IMR-90 (cell line): ENCODE data around the gene SEMA5A.

Source experiments
- BHLHE40 ChIP-seq: fragments of 150-350 bp; IDR thresholded peaks from 2 replicates; pipeline ENCODE4 v1.6.1; 2016; ENCODE audit warnings: mild to moderate bottlenecking, low read depth, low read length
- CEBPB ChIP-seq: IDR thresholded peaks from 2 replicates; pipeline ENCODE4 v1.6.1; 2012; ENCODE audit warnings: low read depth, low read length, improper control_type of control experiment
- CHD1 ChIP-seq: IDR thresholded peaks from 2 replicates; pipeline ENCODE4 v1.6.1; 2012; ENCODE audit warnings: low read depth, low read length, improper control_type of control experiment
- FOS ChIP-seq: fragments of 150-350 bp; IDR thresholded peaks from 2 replicates; pipeline ENCODE4 v1.6.1; 2016; ENCODE audit warnings: low read depth, low read length
- MAFK ChIP-seq: IDR thresholded peaks from 2 replicates; pipeline ENCODE4 v1.6.1; 2012; ENCODE audit warnings: low read depth, low read length, improper control_type of control experiment
- MAZ ChIP-seq: IDR thresholded peaks from 2 replicates; pipeline ENCODE4 v1.6.1; 2012; ENCODE audit warnings: low read depth, mild to moderate bottlenecking, low read length, improper control_type of control experiment, moderate library complexity, borderline replicate concordance
- MXI1 ChIP-seq: IDR thresholded peaks from 2 replicates; pipeline ENCODE4 v1.6.1; 2012; ENCODE audit warnings: low read depth, mild to moderate bottlenecking, low read length, moderate library complexity, borderline replicate concordance
- POLR2A ChIP-seq: IDR thresholded peaks from 2 replicates; pipeline ENCODE4 v1.6.1; 2012; ENCODE audit warnings: mild to moderate bottlenecking, low read depth, low read length
- RAD21 ChIP-seq: IDR thresholded peaks from 2 replicates; pipeline ENCODE4 v1.6.1; 2012; ENCODE audit warnings: low read length, improper control_type of control experiment
- RCOR1 ChIP-seq: IDR thresholded peaks from 2 replicates; pipeline ENCODE4 v1.6.1; 2012; ENCODE audit warnings: mild to moderate bottlenecking, low read length, improper control_type of control experiment; ENCODE audit not compliant: insufficient replicate concordance
- RFX5 ChIP-seq: IDR thresholded peaks from 2 replicates; pipeline ENCODE4 v1.8.0; 2012; ENCODE audit warnings: low read depth, mild to moderate bottlenecking, low read length, moderate library complexity
- SMC3 ChIP-seq: fragments of 150-350 bp; IDR thresholded peaks from 2 replicates; pipeline ENCODE4 v1.6.1; 2016; ENCODE audit warnings: low read depth, mild to moderate bottlenecking, antibody characterized with exemption, low read length, moderate library complexity
- TF ChIP-seq, protein P1 (sequence below): conservative IDR thresholded peaks from 2 replicates; pipeline ENCODE4 v1.5.1; 2012; ENCODE audit warnings: mild to moderate bottlenecking, low read depth, low read length, improper control_type of control experiment
- TF ChIP-seq, protein P2 (sequence below): fragments of 150-350 bp; IDR thresholded peaks from 2 replicates; pipeline ENCODE4 v1.6.1; 2017; ENCODE audit warnings: mild to moderate bottlenecking, antibody characterized with exemption, low read length, low read depth

DNA sequence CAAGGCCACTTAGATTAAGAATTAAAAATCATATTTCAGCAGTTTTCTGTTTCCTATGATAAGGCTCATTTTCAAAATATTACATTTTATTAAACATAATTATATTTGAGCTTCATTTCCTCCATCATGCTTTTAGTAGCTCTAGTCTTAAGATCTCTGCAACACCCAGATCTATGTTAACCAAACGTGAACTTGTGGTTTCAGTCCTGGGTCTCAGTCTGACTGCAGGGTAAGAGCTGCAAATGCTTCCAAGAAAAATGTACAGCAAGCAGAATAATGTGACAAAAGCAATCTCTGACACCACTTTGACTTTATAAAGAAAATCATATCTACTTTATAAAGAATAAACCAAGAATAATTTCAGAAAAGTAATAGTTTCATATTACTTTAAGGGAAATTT is 512.4 kb downstream of the SEMA5A start:
- no peak for TF ChIP-seq CEBPB
- TF ChIP-seq, protein P1, sequence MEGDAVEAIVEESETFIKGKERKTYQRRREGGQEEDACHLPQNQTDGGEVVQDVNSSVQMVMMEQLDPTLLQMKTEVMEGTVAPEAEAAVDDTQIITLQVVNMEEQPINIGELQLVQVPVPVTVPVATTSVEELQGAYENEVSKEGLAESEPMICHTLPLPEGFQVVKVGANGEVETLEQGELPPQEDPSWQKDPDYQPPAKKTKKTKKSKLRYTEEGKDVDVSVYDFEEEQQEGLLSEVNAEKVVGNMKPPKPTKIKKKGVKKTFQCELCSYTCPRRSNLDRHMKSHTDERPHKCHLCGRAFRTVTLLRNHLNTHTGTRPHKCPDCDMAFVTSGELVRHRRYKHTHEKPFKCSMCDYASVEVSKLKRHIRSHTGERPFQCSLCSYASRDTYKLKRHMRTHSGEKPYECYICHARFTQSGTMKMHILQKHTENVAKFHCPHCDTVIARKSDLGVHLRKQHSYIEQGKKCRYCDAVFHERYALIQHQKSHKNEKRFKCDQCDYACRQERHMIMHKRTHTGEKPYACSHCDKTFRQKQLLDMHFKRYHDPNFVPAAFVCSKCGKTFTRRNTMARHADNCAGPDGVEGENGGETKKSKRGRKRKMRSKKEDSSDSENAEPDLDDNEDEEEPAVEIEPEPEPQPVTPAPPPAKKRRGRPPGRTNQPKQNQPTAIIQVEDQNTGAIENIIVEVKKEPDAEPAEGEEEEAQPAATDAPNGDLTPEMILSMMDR = no peak
- no peak for TF ChIP-seq POLR2A
- TF ChIP-seq SMC3 = no peak
- no peak for TF ChIP-seq FOS
- no peak for TF ChIP-seq MXI1
- TF ChIP-seq RFX5 = no peak
- TF ChIP-seq MAFK = no peak
- TF ChIP-seq RAD21 = no peak
- no peak for TF ChIP-seq BHLHE40
- TF ChIP-seq MAZ = no peak
- no peak for TF ChIP-seq CHD1
- TF ChIP-seq, protein P2, sequence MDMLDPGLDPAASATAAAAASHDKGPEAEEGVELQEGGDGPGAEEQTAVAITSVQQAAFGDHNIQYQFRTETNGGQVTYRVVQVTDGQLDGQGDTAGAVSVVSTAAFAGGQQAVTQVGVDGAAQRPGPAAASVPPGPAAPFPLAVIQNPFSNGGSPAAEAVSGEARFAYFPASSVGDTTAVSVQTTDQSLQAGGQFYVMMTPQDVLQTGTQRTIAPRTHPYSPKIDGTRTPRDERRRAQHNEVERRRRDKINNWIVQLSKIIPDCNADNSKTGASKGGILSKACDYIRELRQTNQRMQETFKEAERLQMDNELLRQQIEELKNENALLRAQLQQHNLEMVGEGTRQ = no peak
- TF ChIP-seq RCOR1 = no peak
